ENCODE data around the gene INTS4. TPM values are rescaled to one million over a fixed set of nuclear protein-coding genes. Genes with fewer than 3 reads are reported as not detected.
"Not testable (repeated sequence)": the region's sequence is repeated elsewhere in the genome, so short reads cannot be mapped to it uniquely, and the experiment has no call there.

Gene INTS4
- total RNA-seq, 1 donor from 2014 or later: 40.9 TPM

DNA sequence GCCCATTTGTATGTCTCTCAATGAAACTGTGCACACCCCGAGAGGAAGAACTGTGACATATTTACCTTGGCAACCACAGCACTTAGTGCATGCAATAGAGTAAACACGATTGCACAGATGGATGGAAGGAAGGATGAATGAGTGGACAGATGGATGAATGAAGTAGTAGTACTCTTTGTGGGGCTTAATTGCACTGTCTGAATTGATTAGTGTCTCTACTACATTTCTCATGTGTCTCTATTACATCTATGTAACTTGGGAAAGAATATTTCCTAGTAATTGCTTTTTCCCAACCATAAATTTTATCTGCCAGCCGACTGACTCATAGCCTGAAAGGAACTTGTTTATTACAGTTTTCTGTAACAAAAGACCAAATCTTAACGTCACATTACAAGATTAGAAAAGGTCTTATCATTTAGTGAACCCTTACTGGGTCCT lies 103.8 kb downstream of the INTS4 start:
- DNase-seq (ENCODE audit: low spot score); H3K27ac Mint-ChIP-seq (ENCODE audit: unreplicated experiment); H3K9me3 Mint-ChIP-seq (ENCODE audit: unreplicated experiment); H3K4me1 Mint-ChIP-seq (ENCODE audit: unreplicated experiment); H3K4me3 Mint-ChIP-seq (ENCODE audit: unreplicated experiment); H3K27me3 Mint-ChIP-seq (ENCODE audit: unreplicated experiment): not testable (repeated sequence)
- H3K36me3 Mint-ChIP-seq (ENCODE audit: low read depth, unreplicated experiment): peaks cover 16% of the 10 kb centered on the region

DNA sequence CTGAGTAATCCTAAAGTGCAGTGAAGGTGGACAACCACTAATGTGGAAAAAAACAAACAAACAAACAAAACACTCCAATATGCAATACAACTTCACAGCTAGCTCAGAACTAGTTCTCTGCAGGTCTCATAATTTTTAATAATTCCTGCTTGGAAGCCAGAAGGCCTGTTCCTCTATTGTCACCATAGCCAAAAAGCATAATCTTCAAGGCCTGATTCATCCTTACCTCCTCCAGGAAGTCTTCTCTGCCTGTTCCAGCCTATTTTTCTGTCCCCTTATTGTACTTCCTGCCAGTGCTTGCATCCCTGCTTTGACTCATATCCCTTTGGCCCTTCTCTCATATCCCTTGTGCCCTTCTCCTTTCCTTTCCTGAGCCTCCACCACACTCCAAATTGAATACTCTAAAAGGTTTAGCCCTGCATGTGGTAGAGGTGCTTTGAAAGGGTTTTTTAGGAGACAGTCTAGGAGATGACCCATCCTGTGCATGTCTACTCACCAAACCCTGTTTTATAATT lies 104.3 kb downstream of the INTS4 start:
- not testable (repeated sequence) for DNase-seq (ENCODE audit: low spot score); H3K27me3 Mint-ChIP-seq (ENCODE audit: unreplicated experiment); H3K4me3 Mint-ChIP-seq (ENCODE audit: unreplicated experiment); H3K4me1 Mint-ChIP-seq (ENCODE audit: unreplicated experiment); H3K9me3 Mint-ChIP-seq (ENCODE audit: unreplicated experiment); H3K27ac Mint-ChIP-seq (ENCODE audit: unreplicated experiment)
- peaks cover 19% of the 10 kb centered on the region for H3K36me3 Mint-ChIP-seq (ENCODE audit: low read depth, unreplicated experiment)

DNA sequence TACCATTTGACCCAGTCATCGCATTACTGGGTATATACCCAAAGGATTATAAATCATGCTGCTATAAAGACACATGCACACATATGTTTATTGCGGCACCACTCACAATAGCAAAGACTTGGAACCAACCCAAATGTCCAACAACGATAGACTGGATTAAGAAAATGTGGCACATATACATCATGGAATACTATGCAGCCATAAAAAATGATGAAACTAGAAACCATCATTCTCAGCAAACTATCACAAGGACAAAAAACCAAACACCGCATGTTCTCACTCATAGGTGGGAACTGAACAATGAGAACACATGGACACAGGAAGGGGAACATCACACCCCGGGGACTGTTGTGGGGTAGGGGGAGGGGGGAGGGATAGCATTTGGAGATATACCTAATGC lies 105.4 kb downstream of the INTS4 start:
- not testable (repeated sequence) for H3K27ac Mint-ChIP-seq (ENCODE audit: unreplicated experiment); H3K9me3 Mint-ChIP-seq (ENCODE audit: unreplicated experiment); H3K4me1 Mint-ChIP-seq (ENCODE audit: unreplicated experiment); H3K27me3 Mint-ChIP-seq (ENCODE audit: unreplicated experiment); DNase-seq (ENCODE audit: low spot score); H3K4me3 Mint-ChIP-seq (ENCODE audit: unreplicated experiment)
- H3K36me3 Mint-ChIP-seq (ENCODE audit: low read depth, unreplicated experiment): peaks cover 24% of the 10 kb centered on the region

DNA sequence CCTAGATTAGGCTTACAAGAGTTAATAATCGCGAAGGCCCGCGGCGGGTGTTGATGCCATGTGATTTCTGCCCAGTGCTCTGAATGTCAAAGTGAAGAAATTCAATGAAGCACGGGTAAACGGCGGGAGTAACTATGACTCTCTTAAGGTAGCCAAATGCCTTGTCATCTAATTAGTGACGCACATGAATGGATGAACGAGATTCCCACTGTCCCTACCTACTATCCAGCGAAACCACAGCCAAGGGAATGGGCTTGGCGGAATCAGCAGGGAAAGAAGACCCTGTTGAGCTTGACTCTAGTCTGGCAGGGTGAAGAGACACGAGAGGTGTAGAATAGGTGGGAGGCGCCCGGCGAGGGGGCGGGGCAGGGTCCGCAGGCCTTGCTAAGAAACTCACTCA lies 108.1 kb downstream of the INTS4 start:
- Mint-ChIP-seq H3K27me3 (ENCODE audit: unreplicated experiment) (peaks cover 9% of the 10 kb centered on the region), H3K36me3 (ENCODE audit: low read depth, unreplicated experiment) (peaks cover 20% of the 10 kb centered on the region), H3K27ac (ENCODE audit: unreplicated experiment) (no peak overlapping the region), H3K9me3 (ENCODE audit: unreplicated experiment) (no peaks in the 10 kb centered on the region), H3K4me1 (ENCODE audit: unreplicated experiment) (peaks cover 3% of the 10 kb centered on the region), H3K4me3 (ENCODE audit: unreplicated experiment) (no peak overlapping the region)
- TF ChIP-seq, protein P1, sequence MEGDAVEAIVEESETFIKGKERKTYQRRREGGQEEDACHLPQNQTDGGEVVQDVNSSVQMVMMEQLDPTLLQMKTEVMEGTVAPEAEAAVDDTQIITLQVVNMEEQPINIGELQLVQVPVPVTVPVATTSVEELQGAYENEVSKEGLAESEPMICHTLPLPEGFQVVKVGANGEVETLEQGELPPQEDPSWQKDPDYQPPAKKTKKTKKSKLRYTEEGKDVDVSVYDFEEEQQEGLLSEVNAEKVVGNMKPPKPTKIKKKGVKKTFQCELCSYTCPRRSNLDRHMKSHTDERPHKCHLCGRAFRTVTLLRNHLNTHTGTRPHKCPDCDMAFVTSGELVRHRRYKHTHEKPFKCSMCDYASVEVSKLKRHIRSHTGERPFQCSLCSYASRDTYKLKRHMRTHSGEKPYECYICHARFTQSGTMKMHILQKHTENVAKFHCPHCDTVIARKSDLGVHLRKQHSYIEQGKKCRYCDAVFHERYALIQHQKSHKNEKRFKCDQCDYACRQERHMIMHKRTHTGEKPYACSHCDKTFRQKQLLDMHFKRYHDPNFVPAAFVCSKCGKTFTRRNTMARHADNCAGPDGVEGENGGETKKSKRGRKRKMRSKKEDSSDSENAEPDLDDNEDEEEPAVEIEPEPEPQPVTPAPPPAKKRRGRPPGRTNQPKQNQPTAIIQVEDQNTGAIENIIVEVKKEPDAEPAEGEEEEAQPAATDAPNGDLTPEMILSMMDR (IDR thresholded peaks at IDR 0.05; ENCODE audit: unreplicated experiment): no peak
- no peak for DNase-seq (ENCODE audit: low spot score)

DNA sequence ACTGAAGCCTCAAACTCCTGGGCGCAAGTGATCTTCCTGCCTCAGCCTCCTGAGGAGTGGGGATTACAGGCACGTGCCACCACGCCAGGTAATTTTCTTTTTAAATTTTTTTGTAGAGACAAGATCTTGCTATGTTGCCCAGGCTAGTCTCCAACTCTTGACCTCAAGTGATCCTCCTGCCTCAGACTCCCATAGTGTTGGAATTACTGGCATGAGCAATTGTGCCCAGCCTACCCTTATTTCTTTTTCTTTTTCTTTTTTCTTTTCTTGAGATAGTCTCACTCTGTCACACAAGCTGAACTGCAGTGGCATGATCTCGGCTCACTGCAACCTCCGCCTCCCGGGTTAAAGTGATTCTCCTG lies 109.7 kb downstream of the INTS4 start:
- peaks cover 9% of the 10 kb centered on the region for H3K27me3 Mint-ChIP-seq (ENCODE audit: unreplicated experiment)
- DNase-seq (ENCODE audit: low spot score): no peak
- TF ChIP-seq, protein P1 (IDR thresholded peaks at IDR 0.05; ENCODE audit: unreplicated experiment): no peak
- H3K36me3 Mint-ChIP-seq (ENCODE audit: low read depth, unreplicated experiment): peaks cover 23% of the 10 kb centered on the region
- H3K4me3 Mint-ChIP-seq (ENCODE audit: unreplicated experiment): peak overlapping the region; percentile 14
- H3K4me1 Mint-ChIP-seq (ENCODE audit: unreplicated experiment): no peaks in the 10 kb centered on the region
- no peak overlapping the region for H3K27ac Mint-ChIP-seq (ENCODE audit: unreplicated experiment)
- H3K9me3 Mint-ChIP-seq (ENCODE audit: unreplicated experiment): no peaks in the 10 kb centered on the region

DNA sequence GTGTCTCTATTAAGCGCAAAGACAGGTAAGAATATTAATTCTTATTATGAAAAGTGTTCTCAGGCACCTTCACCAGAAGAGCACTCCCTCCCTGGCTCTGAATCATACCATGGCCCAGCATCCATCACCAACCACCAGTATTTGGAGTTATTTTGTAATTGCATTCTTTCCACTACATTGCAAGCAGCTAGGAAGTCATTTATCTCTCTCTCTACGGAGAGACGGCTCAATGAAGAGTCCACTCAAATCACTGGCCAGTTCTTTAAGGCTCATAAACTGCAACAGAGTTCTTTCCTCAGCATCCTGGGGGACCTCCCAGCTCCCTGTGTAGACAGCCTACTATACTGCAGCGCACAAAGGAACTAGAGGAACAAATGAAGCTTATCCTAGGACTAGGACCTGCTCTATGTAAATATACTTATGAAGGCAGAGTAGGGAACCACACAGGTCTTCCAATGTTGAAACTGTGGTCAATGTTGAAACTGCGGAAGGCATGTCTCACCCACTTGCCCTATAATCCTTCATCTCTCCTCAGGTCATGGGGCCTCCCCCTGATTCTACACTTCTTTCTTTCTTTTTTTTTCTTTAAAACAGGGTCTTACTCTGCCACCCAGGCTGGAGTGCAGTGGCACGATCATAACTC lies 110.2 kb downstream of the INTS4 start:
- Mint-ChIP-seq H3K36me3 (ENCODE audit: low read depth, unreplicated experiment) (peaks cover 25% of the 10 kb centered on the region), H3K27me3 (ENCODE audit: unreplicated experiment) (peaks cover 9% of the 10 kb centered on the region)
- DNase-seq (ENCODE audit: low spot score): no peak

More for the DNA sequence above, 110.2 kb downstream of the INTS4 start:
- Mint-ChIP-seq H3K4me3 (ENCODE audit: unreplicated experiment) (peak overlapping the region; percentile 47), H3K9me3 (ENCODE audit: unreplicated experiment) (no peaks in the 10 kb centered on the region), H3K4me1 (ENCODE audit: unreplicated experiment) (no peaks in the 10 kb centered on the region), H3K27ac (ENCODE audit: unreplicated experiment) (no peak overlapping the region)
- TF ChIP-seq, protein P1 (IDR thresholded peaks at IDR 0.05; ENCODE audit: unreplicated experiment): no peak
